HepG2 (cell line): ENCODE data around the gene TIMM10. TPM values are rescaled to one million over a fixed set of nuclear protein-coding genes. Genes with fewer than 3 reads are reported as not detected.
A peak's percentile ranks its signal among the peaks of the same experiment; 100 is the strongest.

Source experiments
- ATF2 ChIP-seq: sonication (generic); formaldehyde crosslinking; IDR thresholded peaks from 2 replicates; pipeline ENCODE4 v1.4.0; 2020; ENCODE audit warnings: missing genetic modification reagents
- GATAD2A ChIP-seq: IDR thresholded peaks from 2 replicates; pipeline ENCODE4 v1.6.1; 2016
- HOXA9 ChIP-seq: sonication (generic); formaldehyde crosslinking; IDR thresholded peaks from 2 replicates; pipeline ENCODE4 v1.8.1; 2022; ENCODE audit warnings: missing genetic modification reagents, mild to moderate bottlenecking, moderate library complexity, borderline replicate concordance
- JUND ChIP-seq: sonication (generic); formaldehyde crosslinking; IDR thresholded peaks from 2 replicates; pipeline ENCODE4 v1.8.0; 2022; ENCODE audit warnings: mild to moderate bottlenecking, missing genetic modification reagents
- KDM3A ChIP-seq: IDR thresholded peaks from 2 replicates; pipeline ENCODE4 v1.6.1; 2018; ENCODE audit warnings: low read depth, missing compliant biosample characterization
- NR2F6 ChIP-seq, 2 experiments: IDR thresholded peaks; 2 replicates each; pipeline ENCODE4 v1.6.1; 2016; ENCODE audit warnings: antibody characterized with exemption in 1 of 2, mild to moderate bottlenecking in 1 of 2
- SNAPC4 ChIP-seq: sonication (generic); formaldehyde crosslinking; IDR thresholded peaks from 2 replicates; pipeline ENCODE4 v1.4.0; 2020; ENCODE audit warnings: mild to moderate bottlenecking, missing genetic modification reagents
- ZBTB3 ChIP-seq: sonication (generic); formaldehyde crosslinking; IDR thresholded peaks from 2 replicates; pipeline ENCODE4 v1.4.0; 2020; ENCODE audit warnings: low read depth, mild to moderate bottlenecking, moderate library complexity, missing genetic modification reagents, borderline replicate concordance
- ZMYM2 ChIP-seq: sonication (generic); formaldehyde crosslinking; IDR thresholded peaks from 2 replicates; pipeline ENCODE4 v1.8.0; 2022; ENCODE audit warnings: mild to moderate bottlenecking, missing genetic modification reagents
- ZNF292 ChIP-seq: sonication (generic); formaldehyde crosslinking; IDR thresholded peaks from 2 replicates; pipeline ENCODE4 v1.8.1; 2022; ENCODE audit warnings: mild to moderate bottlenecking, low read depth, missing genetic modification reagents, borderline replicate concordance
- ZNF407 ChIP-seq: sonication (generic); formaldehyde crosslinking; IDR thresholded peaks from one replicate; pipeline ENCODE4 v1.5.1; 2020; ENCODE audit warnings: mild to moderate bottlenecking, missing genetic modification reagents; ENCODE audit errors: not compliant biosample characterization
- ZZZ3 ChIP-seq: sonication (generic); formaldehyde crosslinking; IDR thresholded peaks from 2 replicates; pipeline ENCODE4 v1.4.0; 2020; ENCODE audit warnings: missing genetic modification reagents, mild to moderate bottlenecking, borderline replicate concordance
- polyA plus RNA-seq, 8 experiments: library from polyadenylated mRNA; depleted of rRNA in 3 of 8; stranded (reverse) in 7 of 8; unstranded in 1 of 8; fragments of >200 nt; fragmentation: Illumina TruSeq in 4 of 8; extraction: Trizol in 4 of 8; gene quantifications; 2 replicates each; pipeline versions ENCODE4 v1.2.1 to v1.2.3, GENCODE V29; 2011 to 2016; ENCODE audit warnings: low read depth in 4 of 8, missing spikeins in 1 of 8, mixed read lengths in 1 of 8; ENCODE audit not compliant: insufficient read depth in 1 of 8
- total RNA-seq, 5 experiments: library from RNA; depleted of rRNA; stranded (reverse); fragments of >200 nt; fragmentation: Illumina TruSeq; extraction: Trizol; gene quantifications; 2 replicates each; pipeline ENCODE4 v1.2.3, GENCODE V29; 2016; ENCODE audit warnings: low read depth in 1 of 5

Gene TIMM10
- total and polyA plus RNA-seq, 2 of the 13 experiments (the other 11 are each of a cell fraction or from before 2014, with no cell fraction given) = 67.8 to 82.2 TPM

- TF ChIP-seq SNAPC4 (CRISPR knock-in tag) (peak; percentile 20; the same call in 1 of the 2 replicates), ZNF407 (CRISPR knock-in tag) (peak; percentile 15), JUND (CRISPR knock-in tag) (peak; percentile 25; the same call in 1 of the 2 replicates), ATF2 (CRISPR knock-in tag) (0 out of 2 replicates have a peak, but pooled peaks have one; percentile 3), HOXA9 (0 out of 2 replicates have a peak, but pooled peaks have one; percentile 44), ZNF292 (peak; percentile 72), NR2F6 (IDR thresholded peaks at IDR 0.05) (peak; percentile 89), NR2F6 (CRISPR knock-in tag; IDR thresholded peaks at IDR 0.05) (peak; percentile 88), GATAD2A (CRISPR knock-in tag) (peak; percentile 90), ZBTB3 (CRISPR knock-in tag) (0 out of 2 replicates have a peak, but pooled peaks have one; percentile 59), ZMYM2 (CRISPR knock-in tag) (peak; percentile 86), ZZZ3 (no peak), KDM3A (0 out of 2 replicates have a peak, but pooled peaks have one; percentile 20)
Observed at GRCh38 chr11:57497303-57498247, 33.0 kb downstream of the TIMM10 start (continued).
